ENCODE results near the gene YDJC.
"Not testable (repeated sequence)": the region's sequence is repeated elsewhere in the genome, so short reads cannot be mapped to it uniquely, and the experiment has no call there.

The YDJC gene

DNA sequence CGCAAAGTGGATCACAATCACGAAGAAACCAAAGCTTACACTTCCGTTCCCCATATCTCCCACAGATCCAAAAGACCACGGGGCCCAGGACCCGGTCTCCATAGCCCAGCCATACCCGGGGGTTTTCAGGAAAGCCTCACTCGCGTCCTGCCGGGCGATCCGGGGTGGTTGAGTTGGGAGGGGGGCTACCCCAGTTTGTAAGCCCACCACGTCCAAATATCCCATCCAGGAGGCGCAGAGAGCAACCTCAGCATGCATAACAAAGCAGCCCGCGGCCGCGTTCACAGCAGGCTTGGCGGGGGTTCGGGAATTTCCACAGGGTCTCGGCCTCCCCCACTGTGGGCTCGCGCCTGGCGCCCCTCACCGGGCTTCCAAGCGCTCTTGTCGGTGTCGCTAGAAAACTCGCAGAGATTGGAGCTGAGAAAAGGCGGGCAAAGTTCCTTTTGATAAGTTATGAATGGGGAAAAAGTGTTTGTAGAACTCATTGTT lies 21.7 kb upstream of the YDJC start:
- no peak for DNase-seq

GRCh38 chr22:21650823-21651520 lies 21.1 kb upstream of the YDJC start:
- DNase-seq, result no peak

DNA sequence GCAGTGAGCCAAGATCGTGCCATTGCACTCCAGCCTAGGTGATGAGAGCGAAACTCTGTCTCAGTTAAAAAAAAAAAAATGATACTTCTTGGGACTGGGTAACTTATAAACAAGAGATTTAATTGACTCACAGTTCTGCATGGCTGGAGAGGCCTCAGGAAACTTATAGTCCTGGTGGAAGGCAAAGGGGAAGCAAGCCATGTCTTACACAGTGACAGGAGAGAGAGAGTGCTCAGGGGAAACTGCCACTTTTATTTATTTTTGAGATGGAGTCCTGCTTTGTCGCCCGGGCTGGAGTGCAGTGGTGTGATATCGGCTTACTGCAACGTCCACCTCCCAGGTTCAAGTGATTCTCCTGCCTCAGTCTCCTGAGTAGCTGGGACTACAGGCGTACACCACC lies 20.5 kb upstream of the YDJC start:
- DNase-seq, result no peak

DNA sequence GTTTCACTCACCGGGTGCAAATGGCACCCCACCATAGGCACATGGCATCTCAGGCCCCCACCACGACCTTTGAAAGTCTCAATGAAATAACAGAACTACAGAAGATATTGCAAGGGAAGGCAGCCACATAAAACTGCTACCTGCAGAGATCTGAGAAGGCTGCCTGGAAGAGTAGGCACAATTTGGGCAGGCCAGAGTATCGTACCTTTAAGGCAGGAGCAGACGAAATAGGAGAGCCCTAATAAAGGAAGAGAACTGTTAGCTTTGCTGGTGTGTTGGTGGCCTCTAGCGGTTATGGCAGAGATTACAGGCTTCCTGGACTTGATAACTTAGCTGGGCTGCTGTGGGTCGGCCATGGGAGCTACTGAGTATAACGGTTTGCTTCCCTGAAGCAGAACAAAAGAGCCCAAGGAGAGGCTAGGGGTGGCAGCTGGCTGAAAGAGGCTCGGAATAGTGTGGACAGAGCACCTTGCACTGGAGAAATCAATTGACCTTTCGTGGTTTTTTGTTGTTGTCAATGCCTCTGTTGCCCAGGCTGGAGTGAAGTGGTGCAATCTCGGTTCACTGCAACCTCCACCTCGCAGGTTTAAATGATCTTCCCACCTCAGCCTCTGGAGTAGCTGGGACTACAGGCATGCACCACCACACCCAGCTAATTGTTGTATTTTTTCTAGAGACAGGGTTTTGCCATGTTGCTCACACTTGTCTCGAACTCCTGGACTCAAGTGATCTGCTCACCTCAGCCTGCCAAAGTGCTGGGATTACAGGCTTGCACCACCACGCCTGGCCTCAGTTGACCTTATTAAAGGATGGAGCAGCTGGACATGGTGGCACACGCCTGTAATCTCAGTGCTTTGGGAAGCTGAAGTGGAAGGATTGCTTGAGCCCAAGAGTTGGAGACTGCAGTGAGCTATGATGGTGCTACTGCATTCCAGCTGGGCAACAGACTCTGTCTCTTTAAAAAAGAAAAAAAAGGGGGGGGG lies 17.1 kb upstream of the YDJC start:
- peak; percentile 67 to 94 for DNase-seq

DNA sequence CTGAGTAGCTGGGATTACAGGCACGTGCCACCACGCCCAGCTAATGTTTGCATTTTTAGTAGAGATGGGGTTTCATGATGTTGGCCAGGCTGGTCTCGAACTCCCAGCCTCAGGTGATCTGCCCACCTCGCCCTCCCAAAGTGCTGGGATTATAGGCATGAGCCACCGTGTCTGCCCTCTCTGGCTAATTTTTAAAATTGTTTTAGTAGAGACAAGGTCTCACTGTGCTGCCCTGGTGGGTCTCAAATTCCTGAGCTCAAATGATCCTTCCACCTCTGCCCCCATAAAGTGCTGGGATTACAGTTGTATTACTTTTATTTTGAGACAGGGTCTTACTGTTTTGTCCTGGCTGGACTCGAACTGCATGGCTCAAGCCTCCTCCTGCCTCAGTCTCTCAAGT lies 15.7 kb upstream of the YDJC start:
- not testable (repeated sequence) for DNase-seq

DNA sequence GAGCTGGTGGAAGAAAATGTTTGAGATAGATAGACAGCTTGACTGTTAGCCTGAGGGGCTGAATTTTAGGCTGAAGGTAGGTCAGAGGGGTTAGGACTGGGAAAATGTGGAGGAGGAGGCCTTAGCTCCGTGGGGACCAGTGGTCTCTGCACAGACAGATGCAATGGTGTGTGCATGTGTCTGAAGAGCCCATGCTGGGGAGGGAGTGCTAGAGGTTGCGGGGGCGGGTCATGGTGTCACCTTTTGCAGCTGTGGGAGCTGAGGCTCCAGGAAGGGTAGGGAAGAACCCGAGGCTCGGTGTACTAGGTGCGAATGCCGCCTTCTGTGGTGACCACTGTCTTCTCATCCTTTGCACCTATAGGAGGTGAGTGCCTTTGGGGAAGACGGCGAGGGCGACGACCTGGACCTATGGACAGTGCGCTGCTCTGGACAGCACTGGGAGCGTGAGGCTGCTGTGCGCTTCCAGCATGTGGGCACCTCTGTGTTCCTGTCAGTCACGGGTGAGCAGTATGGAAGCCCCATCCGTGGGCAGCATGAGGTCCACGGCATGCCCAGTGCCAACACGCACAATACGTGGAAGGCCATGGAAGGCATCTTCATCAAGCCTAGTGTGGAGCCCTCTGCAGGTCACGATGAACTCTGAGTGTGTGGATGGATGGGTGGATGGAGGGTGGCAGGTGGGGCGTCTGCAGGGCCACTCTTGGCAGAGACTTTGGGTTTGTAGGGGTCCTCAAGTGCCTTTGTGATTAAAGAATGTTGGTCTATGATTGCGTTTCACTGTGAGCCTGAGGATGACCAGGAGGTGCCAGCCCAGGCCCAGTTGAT lies 13.9 kb upstream of the YDJC start:
- DNase-seq, result no peak

GRCh38 chr22:21642584-21643448 lies 13.0 kb upstream of the YDJC start:
- peak; percentile 57 to 66 for DNase-seq

DNA sequence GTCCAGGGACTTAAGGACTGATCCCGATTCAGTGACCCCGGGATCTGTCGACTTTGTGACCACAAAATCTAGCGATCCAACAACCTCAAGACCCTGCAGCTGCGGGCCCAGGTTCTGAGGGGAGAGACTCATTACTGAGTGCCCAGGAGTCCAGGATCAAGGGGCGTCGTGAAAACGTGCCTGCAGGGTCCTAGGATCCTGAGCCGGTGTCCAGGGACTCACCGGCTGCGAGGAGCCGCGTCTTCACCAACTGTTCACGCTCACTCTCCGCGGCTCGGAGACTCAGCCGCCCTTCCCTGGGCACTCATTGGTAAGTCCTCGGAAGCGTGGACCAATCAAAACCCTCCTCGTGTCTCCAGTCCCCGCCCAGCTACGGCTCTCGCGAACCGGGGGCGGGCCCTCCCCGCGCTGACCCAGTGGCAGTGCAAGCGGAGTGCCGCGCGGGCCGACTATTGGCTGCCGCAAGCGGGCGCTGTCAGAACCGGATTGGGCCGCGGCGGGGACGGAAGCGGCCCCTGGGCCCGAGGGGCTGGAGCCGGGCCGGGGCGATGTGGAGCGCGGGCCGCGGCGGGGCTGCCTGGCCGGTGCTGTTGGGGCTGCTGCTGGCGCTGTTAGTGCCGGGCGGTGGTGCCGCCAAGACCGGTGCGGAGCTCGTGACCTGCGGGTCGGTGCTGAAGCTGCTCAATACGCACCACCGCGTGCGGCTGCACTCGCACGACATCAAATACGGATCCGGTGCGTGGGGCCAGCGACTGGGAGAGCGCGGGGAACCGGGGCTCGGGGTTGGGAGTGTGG lies 12.2 kb upstream of the YDJC start, which contains the start of gene SDF2L1:
SDF2L1 (plus strand) TSS at position 514 of the 795 bp plus-strand sequence; CDS start at position 549, 35 bp downstream.
- DNase-seq, result peak; percentile 98 to 99

- peak; percentile 77 to 82 for DNase-seq
Measured at GRCh38 chr22:21641417-21641788, 11.6 kb upstream of the YDJC start.

GRCh38 chr22:21640810-21641209 lies 11.0 kb upstream of the YDJC start:
- DNase-seq, result no peak

DNA sequence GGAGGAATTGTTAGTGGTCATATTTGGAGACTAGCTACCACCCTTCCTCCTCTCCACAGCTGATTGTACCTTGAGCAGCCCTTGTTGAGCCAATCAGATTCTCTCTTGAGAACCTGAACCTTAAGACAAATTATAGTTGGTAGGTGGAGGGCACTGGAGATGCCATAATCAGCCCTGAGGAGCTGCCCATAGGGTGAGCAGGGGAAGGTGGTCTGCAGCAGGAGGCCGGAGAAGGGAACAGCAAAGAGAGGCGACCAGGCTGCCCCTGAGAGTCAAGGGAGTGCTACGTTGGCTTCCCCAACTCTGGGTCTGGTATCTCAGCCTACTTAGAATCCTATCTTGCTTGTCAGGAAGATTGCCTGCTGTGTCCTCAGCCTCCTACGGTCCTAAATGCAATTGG lies 9.5 kb upstream of the YDJC start:
- DNase-seq, result no peak

GRCh38 chr22:21637450-21637849 lies 7.6 kb upstream of the YDJC start:
- DNase-seq, result not testable (repeated sequence)

- DNase-seq, result no peak
Measured at GRCh38 chr22:21636629-21637218, 6.9 kb upstream of the YDJC start.

DNA sequence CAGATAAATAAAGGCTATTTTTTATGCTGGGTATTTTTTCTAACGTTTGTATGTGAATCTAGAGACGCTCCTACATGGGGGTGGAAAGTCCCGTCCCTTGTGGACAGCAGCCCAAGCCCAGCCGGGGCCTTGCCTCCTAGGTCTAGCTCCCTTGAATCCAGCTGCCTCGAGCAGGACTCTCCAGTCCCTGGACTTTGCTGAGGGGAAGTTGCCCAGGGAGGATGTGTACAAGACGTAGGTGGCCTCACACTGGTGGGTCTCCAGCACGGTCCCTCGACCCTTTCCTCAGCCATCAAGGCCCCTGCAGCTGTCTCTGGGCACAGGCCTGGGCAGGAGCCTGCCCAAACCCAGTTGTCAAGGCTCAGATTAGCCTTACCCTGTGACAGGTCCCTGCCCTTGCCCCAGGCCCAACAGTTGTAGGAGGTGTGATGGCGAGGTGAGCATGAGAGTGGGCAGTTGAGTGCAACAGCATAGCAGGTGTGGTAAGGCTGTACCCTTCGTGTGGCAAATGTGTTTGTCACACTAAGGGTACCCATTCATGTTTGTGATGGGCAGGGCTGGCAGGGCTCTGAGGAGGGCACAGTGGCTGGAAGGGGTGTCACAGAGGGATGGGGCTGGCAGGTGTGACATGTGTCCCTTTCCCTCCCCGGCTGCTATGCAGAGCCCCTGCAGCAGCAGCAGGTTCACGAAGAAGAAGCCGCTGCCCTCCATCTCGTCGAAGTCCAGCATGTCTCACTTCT lies 6.1 kb upstream of the YDJC start:
- no peak for DNase-seq

- DNase-seq, result no peak
Measured at GRCh38 chr22:21634844-21635243, 5.0 kb upstream of the YDJC start.

DNA sequence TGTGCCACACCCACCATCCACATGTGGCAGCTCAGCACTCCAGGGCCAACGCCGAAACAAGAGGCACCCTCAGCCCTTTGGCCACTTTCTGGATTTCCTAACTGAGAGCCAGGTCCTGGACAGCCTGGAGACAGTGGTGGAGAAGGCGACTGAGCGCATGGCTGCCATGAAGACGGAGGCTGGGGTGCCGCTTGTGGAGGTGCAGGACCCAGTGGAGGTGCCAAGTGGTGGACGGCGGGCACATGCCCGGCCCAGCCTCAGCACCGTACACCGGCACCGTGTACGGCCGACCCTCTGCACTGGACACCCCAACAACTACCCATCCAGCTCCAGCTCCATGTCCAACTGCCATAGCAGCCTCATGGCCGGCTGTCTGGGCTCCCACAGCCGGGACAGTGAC lies 4.3 kb upstream of the YDJC start:
- DNase-seq, result no peak

GRCh38 chr22:21633481-21633880 lies 3.7 kb upstream of the YDJC start:
- no peak for DNase-seq

DNA sequence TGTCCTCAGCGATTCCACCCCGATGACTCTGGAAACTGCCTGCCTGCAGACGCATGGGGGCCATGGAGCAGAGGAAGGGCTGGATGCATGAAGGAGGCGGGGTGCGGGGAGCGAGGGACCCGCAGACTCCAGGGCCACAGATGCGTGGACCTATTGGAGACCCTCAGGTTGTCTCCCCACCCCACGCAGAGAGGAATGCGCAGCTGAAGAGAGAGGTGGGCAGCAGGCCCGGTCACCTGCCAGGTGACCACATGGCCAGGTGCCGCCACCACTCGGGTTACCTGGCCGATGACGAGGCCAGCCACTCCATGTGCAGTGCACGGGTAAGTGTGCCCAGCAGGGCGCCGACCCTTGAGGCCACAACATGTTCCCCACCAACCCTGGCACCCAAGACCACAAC lies 3.1 kb upstream of the YDJC start:
- DNase-seq, result no peak

GRCh38 chr22:21632237-21632895 lies 2.5 kb upstream of the YDJC start, which contains the start of gene CCDC116:
TSS of gene CCDC116 (plus strand) at chr22:21632760. CDS start at chr22:21633182, 422 bp downstream.
- DNase-seq, result peak; percentile 64 to 79
